HepG2 (cell line): Measurements from ENCODE around the gene CDK6. TPM values are rescaled to one million over a fixed set of nuclear protein-coding genes. Genes with fewer than 3 reads are reported as not detected.

Experiments used
- CENPT ChIP-seq: sonication (generic); formaldehyde crosslinking; IDR thresholded peaks from 2 replicates; pipeline ENCODE4 v1.8.0; 2022; ENCODE audit warnings: low read depth, mild to moderate bottlenecking, moderate library complexity, missing genetic modification reagents
- DBP ChIP-seq: sonication (generic); formaldehyde crosslinking; IDR thresholded peaks from 2 replicates; pipeline ENCODE4 v1.4.0; 2020; ENCODE audit warnings: missing genetic modification reagents; ENCODE audit errors: not compliant biosample characterization
- FOXA3 ChIP-seq: IDR thresholded peaks from 2 replicates; pipeline ENCODE4 v1.6.1; 2016; ENCODE audit warnings: missing genetic modification reagents, missing compliant biosample characterization
- GATA4 ChIP-seq: sonication (generic); IDR thresholded peaks from 2 replicates; pipeline ENCODE4 v1.6.1; 2016; ENCODE audit warnings: antibody characterized with exemption, low read depth, borderline replicate concordance
- KLF15 ChIP-seq: sonication (generic); formaldehyde crosslinking; IDR thresholded peaks from 2 replicates; pipeline ENCODE4 v1.8.1; 2023; ENCODE audit warnings: borderline replicate concordance, mild to moderate bottlenecking, inconsistent platforms, missing genetic modification reagents, mixed read lengths
- PCBP2 ChIP-seq: fragments of 200-400 bp; formaldehyde crosslinking; optimal IDR thresholded peaks from 2 replicates; pipeline ENCODE3; 2018; ENCODE audit warnings: low read length, low read depth; ENCODE audit not compliant: poor library complexity, severe bottlenecking
- POLR2AphosphoS2 ChIP-seq: IDR thresholded peaks from 2 replicates; pipeline ENCODE4 v1.6.1; 2011; ENCODE audit warnings: low read depth, low read length, improper control_type of control experiment
- TRAFD1 ChIP-seq: sonication (generic); formaldehyde crosslinking; IDR thresholded peaks from 2 replicates; pipeline ENCODE4 v1.5.1; 2020; ENCODE audit warnings: missing genetic modification reagents, mild to moderate bottlenecking, borderline replicate concordance
- ZFP82 ChIP-seq: sonication (generic); formaldehyde crosslinking; IDR thresholded peaks from 2 replicates; pipeline ENCODE4 v1.5.1; 2020; ENCODE audit warnings: mild to moderate bottlenecking, missing genetic modification reagents, borderline replicate concordance
- ZNF224 ChIP-seq: sonication (generic); formaldehyde crosslinking; IDR thresholded peaks from 2 replicates; pipeline ENCODE4 v1.5.0; 2020; ENCODE audit warnings: mild to moderate bottlenecking, missing genetic modification reagents
- ZNF280B ChIP-seq: sonication (generic); formaldehyde crosslinking; IDR thresholded peaks from 2 replicates; pipeline ENCODE4 v1.5.0; 2020; ENCODE audit warnings: missing genetic modification reagents, mild to moderate bottlenecking, borderline replicate concordance
- ZNF546 ChIP-seq: sonication (generic); formaldehyde crosslinking; conservative IDR thresholded peaks from 2 replicates; pipeline ENCODE4 v1.8.1; 2023; ENCODE audit warnings: mild to moderate bottlenecking, missing genetic modification reagents
- ZNF547 ChIP-seq: sonication (generic); formaldehyde crosslinking; IDR thresholded peaks from 2 replicates; pipeline ENCODE4 v1.5.1; 2020; ENCODE audit warnings: mild to moderate bottlenecking, missing genetic modification reagents
- ZNF556 ChIP-seq: sonication (generic); formaldehyde crosslinking; IDR thresholded peaks from 2 replicates; pipeline ENCODE4 v1.4.0; 2020; ENCODE audit warnings: mild to moderate bottlenecking, missing genetic modification reagents, borderline replicate concordance
- ZNF607 ChIP-seq: sonication (generic); formaldehyde crosslinking; IDR thresholded peaks from 2 replicates; pipeline ENCODE4 v1.5.1; 2020; ENCODE audit warnings: missing genetic modification reagents, mild to moderate bottlenecking, borderline replicate concordance
- ZNF652 ChIP-seq: IDR thresholded peaks from 2 replicates; pipeline ENCODE4 v1.6.1; 2016; ENCODE audit warnings: low read depth, borderline replicate concordance
- polyA plus RNA-seq, 8 experiments: library from polyadenylated mRNA; depleted of rRNA in 3 of 8; stranded (reverse) in 7 of 8; unstranded in 1 of 8; fragments of >200 nt; fragmentation: Illumina TruSeq in 4 of 8; extraction: Trizol in 4 of 8; gene quantifications; 2 replicates each; pipeline versions ENCODE4 v1.2.1 to v1.2.3, GENCODE V29; 2011 to 2016; ENCODE audit warnings: low read depth in 4 of 8, missing spikeins in 1 of 8, mixed read lengths in 1 of 8; ENCODE audit not compliant: insufficient read depth in 1 of 8
- total RNA-seq, 5 experiments: library from RNA; depleted of rRNA; stranded (reverse); fragments of >200 nt; fragmentation: Illumina TruSeq; extraction: Trizol; gene quantifications; 2 replicates each; pipeline ENCODE4 v1.2.3, GENCODE V29; 2016; ENCODE audit warnings: low read depth in 1 of 5
- TF ChIP-seq, protein P1 (sequence below): sonication (generic); formaldehyde crosslinking; IDR thresholded peaks from 2 replicates; pipeline ENCODE4 v1.5.1; 2020; ENCODE audit warnings: mild to moderate bottlenecking, missing genetic modification reagents, borderline replicate concordance

The CDK6 gene
- total and polyA plus RNA-seq, 2 of the 13 experiments (the other 11 are each of a cell fraction or from before 2014, with no cell fraction given), result 34.6 to 90.8 TPM

DNA sequence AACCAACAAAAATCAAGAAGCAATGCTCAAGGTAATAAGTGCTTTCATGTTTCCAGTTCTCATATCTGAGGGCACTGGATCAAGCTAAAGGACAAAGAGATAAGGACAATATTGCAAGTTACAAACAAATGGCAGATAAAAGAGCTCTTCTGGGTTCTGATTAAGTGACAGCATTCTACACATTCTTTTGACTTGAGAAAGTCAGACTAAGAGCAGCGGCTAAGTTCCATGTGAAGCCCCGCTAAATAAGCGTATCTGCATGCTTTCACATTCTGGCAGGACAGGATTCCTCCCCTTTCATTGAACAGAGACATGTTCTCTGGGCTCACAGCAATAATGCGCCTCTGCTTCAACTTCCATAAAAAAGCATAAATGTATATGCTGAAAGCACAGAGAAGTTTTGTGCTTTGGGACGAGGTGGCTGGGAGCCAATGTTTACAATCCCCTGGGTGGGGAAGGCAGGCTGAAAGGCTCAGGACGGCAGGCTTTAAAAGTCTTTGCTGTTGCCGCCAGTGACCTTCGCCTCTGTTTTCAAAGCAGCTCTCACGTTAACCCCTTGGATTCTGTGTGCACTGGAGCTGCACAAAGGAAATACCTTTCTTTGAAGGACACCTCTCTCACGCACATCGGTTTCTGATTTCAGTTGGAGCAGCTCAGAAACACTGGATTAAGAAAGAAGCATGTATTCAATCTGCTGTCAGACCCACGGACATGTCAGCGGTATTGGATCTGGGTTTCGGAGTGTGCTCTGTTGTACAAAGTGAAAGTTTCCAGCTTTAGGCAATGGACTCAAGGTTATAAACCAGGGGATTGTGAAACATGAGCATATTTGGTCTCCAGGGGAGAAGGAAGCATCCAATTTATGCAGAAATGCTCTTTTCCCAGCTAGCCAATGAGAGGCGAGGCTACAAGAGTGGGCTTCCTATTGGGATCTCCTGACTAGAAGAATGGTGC lies 140.8 kb downstream of the CDK6 start (continued):
- TF ChIP-seq ZNF280B, result no peak
- TF ChIP-seq ZNF556, result no peak
- TF ChIP-seq DBP (CRISPR knock-in tag), result no peak
- no peak for TF ChIP-seq POLR2AphosphoS2
- TF ChIP-seq GATA4, result peak; percentile 95
- no peak for TF ChIP-seq CENPT (CRISPR knock-in tag)
- TF ChIP-seq PCBP2, result no peak
- no peak for TF ChIP-seq ZNF546 (CRISPR knock-in tag)
- peak; percentile 100 for TF ChIP-seq ZNF652 (CRISPR knock-in tag)
- TF ChIP-seq ZNF607 (CRISPR knock-in tag), result peak; percentile 53; the same call in 1 of the 2 replicates
- TF ChIP-seq KLF15 (CRISPR knock-in tag), result no peak
- peak; percentile 57; the same call in 1 of the 2 replicates for TF ChIP-seq ZNF547 (CRISPR knock-in tag)
- no peak for TF ChIP-seq ZFP82
- peak; percentile 67; the same call in 1 of the 2 replicates for TF ChIP-seq ZNF224 (CRISPR knock-in tag)
- TF ChIP-seq, protein P1, sequence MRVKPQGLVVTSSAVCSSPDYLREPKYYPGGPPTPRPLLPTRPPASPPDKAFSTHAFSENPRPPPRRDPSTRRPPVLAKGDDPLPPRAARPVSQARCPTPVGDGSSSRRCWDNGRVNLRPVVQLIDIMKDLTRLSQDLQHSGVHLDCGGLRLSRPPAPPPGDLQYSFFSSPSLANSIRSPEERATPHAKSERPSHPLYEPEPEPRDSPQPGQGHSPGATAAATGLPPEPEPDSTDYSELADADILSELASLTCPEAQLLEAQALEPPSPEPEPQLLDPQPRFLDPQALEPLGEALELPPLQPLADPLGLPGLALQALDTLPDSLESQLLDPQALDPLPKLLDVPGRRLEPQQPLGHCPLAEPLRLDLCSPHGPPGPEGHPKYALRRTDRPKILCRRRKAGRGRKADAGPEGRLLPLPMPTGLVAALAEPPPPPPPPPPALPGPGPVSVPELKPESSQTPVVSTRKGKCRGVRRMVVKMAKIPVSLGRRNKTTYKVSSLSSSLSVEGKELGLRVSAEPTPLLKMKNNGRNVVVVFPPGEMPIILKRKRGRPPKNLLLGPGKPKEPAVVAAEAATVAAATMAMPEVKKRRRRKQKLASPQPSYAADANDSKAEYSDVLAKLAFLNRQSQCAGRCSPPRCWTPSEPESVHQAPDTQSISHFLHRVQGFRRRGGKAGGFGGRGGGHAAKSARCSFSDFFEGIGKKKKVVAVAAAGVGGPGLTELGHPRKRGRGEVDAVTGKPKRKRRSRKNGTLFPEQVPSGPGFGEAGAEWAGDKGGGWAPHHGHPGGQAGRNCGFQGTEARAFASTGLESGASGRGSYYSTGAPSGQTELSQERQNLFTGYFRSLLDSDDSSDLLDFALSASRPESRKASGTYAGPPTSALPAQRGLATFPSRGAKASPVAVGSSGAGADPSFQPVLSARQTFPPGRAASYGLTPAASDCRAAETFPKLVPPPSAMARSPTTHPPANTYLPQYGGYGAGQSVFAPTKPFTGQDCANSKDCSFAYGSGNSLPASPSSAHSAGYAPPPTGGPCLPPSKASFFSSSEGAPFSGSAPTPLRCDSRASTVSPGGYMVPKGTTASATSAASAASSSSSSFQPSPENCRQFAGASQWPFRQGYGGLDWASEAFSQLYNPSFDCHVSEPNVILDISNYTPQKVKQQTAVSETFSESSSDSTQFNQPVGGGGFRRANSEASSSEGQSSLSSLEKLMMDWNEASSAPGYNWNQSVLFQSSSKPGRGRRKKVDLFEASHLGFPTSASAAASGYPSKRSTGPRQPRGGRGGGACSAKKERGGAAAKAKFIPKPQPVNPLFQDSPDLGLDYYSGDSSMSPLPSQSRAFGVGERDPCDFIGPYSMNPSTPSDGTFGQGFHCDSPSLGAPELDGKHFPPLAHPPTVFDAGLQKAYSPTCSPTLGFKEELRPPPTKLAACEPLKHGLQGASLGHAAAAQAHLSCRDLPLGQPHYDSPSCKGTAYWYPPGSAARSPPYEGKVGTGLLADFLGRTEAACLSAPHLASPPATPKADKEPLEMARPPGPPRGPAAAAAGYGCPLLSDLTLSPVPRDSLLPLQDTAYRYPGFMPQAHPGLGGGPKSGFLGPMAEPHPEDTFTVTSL (CRISPR knock-in tag), result peak; percentile 97
- TF ChIP-seq FOXA3 (CRISPR knock-in tag), result peak; percentile 96
- no peak for TF ChIP-seq TRAFD1
